Neuronal stem cell (in vitro differentiated cells): Measurements from ENCODE around the gene SPATA12.

ENCODE experiments used
- DNase-seq: peaks from one replicate; pipeline ENCODE4 v3.0.0-alpha.2; 2013; ENCODE audit warnings: low spot score
- H2AFZ ChIP-seq: one replicate; pipeline ENCODE4 v1.6.1; 2013; ENCODE audit warnings: mild to moderate bottlenecking, low read length, inconsistent platforms
- H2AK5ac ChIP-seq: 2 replicates; pipeline ENCODE4 v1.6.1; 2013; ENCODE audit warnings: low read depth, mild to moderate bottlenecking, inconsistent platforms, low read length, moderate library complexity, mixed read lengths
- H2BK120ac ChIP-seq: 2 replicates; pipeline ENCODE4 v1.6.1; 2013; ENCODE audit warnings: low read depth, mild to moderate bottlenecking, inconsistent platforms, low read length, moderate library complexity, mixed read lengths
- H2BK12ac ChIP-seq: one replicate; pipeline ENCODE4 v1.6.1; 2013; ENCODE audit warnings: low read length, inconsistent platforms
- H2BK15ac ChIP-seq: 2 replicates; pipeline ENCODE4 v1.6.1; 2013; ENCODE audit warnings: mild to moderate bottlenecking, low read length, inconsistent platforms, mixed read lengths
- H2BK5ac ChIP-seq: one replicate; pipeline ENCODE4 v1.6.1; 2013; ENCODE audit warnings: inconsistent platforms, mild to moderate bottlenecking, low read length, moderate library complexity
- H3K14ac ChIP-seq: one replicate; pipeline ENCODE4 v1.6.1; 2013; ENCODE audit warnings: low read length, inconsistent platforms
- H3K18ac ChIP-seq: 2 replicates; pipeline ENCODE4 v1.6.1; 2013; ENCODE audit warnings: low read length, inconsistent platforms
- H3K23ac ChIP-seq: 2 replicates; pipeline ENCODE4 v1.6.1; 2013; ENCODE audit warnings: low read depth, mild to moderate bottlenecking, mixed read lengths, low read length, inconsistent platforms; ENCODE audit not compliant: poor library complexity
- H3K27ac ChIP-seq: replicated peaks from 3 replicates; pipeline ENCODE4 v1.5.1; 2013; ENCODE audit warnings: low read length, inconsistent platforms
- H3K27me3 ChIP-seq, 3 experiments: 2 replicates each; pipeline ENCODE4 v1.6.1; 2013; ENCODE audit warnings: low read length in 3 of 3, mild to moderate bottlenecking in 2 of 3, inconsistent platforms in 1 of 3, low read depth in 1 of 3, mixed read lengths in 1 of 3, moderate library complexity in 1 of 3; ENCODE audit not compliant: control insufficient read depth in 3 of 3, insufficient read depth in 3 of 3
- H3K36me3 ChIP-seq, 2 donors: replicated peaks in 1 of 2; 2 replicates each; pipeline ENCODE4 v1.6.1; 2013; ENCODE audit warnings: low read length in 2 of 2; ENCODE audit not compliant: control insufficient read depth in 2 of 2, insufficient read depth in 2 of 2
- H3K4ac ChIP-seq: 2 replicates; pipeline ENCODE4 v1.6.1; 2013; ENCODE audit warnings: inconsistent platforms, mild to moderate bottlenecking, low read length, moderate library complexity
- H3K4me1 ChIP-seq, 2 donors: 1 replicate in 1 of 2; 2 replicates in 1 of 2; pipeline ENCODE4 v1.6.1; 2013; ENCODE audit warnings: low read length in 2 of 2, low read depth in 1 of 2; ENCODE audit not compliant: control insufficient read depth in 2 of 2, insufficient read depth in 1 of 2
- H3K4me2 ChIP-seq: one replicate; pipeline ENCODE4 v1.6.1; 2013; ENCODE audit warnings: mild to moderate bottlenecking, low read length, inconsistent platforms; ENCODE audit not compliant: insufficient read depth, poor library complexity, severe bottlenecking
- H3K4me3 ChIP-seq, 2 donors: 2 replicates each; pipeline ENCODE4 v1.5.1; 2013; ENCODE audit warnings: low read length in 2 of 2, mild to moderate bottlenecking in 2 of 2, inconsistent platforms in 1 of 2, moderate library complexity in 1 of 2
- H3K79me1 ChIP-seq: one replicate; pipeline ENCODE4 v1.6.1; 2013; ENCODE audit warnings: low read depth, mild to moderate bottlenecking, inconsistent platforms, low read length, moderate library complexity
- H3K9ac ChIP-seq: one replicate; pipeline ENCODE4 v1.6.1; 2013; ENCODE audit warnings: mild to moderate bottlenecking, low read depth, low read length, inconsistent platforms; ENCODE audit not compliant: poor library complexity
- H3K9me3 ChIP-seq, 2 donors: replicated peaks in 1 of 2; 2 replicates each; pipeline versions ENCODE3 to v1.6.1; 2013; ENCODE audit warnings: low read length in 2 of 2, mild to moderate bottlenecking in 2 of 2, inconsistent platforms in 1 of 2, low read depth in 1 of 2, mixed read lengths in 1 of 2, moderate library complexity in 1 of 2; ENCODE audit not compliant: control insufficient read depth in 2 of 2, insufficient read depth in 1 of 2
- H4K8ac ChIP-seq: one replicate; pipeline ENCODE4 v1.6.1; 2013; ENCODE audit warnings: low read depth, mild to moderate bottlenecking, inconsistent platforms, low read length, moderate library complexity
- H4K91ac ChIP-seq: one replicate; pipeline ENCODE4 v1.6.1; 2013; ENCODE audit warnings: low read length, low read depth, mild to moderate bottlenecking, inconsistent platforms; ENCODE audit not compliant: poor library complexity
- WGBS, 2 donors: extraction: QIAGEN DNeasy Blood & Tissue Kit; methylation state at CpG; one replicate each; pipeline ENCODE4 v1.1.7; 2013; ENCODE audit warnings: missing lambda C conversion rate in 2 of 2, mixed read lengths in 1 of 2; ENCODE audit not compliant: insufficient read length in 2 of 2, insufficient replicate concordance in 1 of 2; ENCODE audit errors: extremely low coverage in 2 of 2; 5-methylcytosine and 5-hydroxymethylcytosine counted together

The SPATA12 gene

DNA sequence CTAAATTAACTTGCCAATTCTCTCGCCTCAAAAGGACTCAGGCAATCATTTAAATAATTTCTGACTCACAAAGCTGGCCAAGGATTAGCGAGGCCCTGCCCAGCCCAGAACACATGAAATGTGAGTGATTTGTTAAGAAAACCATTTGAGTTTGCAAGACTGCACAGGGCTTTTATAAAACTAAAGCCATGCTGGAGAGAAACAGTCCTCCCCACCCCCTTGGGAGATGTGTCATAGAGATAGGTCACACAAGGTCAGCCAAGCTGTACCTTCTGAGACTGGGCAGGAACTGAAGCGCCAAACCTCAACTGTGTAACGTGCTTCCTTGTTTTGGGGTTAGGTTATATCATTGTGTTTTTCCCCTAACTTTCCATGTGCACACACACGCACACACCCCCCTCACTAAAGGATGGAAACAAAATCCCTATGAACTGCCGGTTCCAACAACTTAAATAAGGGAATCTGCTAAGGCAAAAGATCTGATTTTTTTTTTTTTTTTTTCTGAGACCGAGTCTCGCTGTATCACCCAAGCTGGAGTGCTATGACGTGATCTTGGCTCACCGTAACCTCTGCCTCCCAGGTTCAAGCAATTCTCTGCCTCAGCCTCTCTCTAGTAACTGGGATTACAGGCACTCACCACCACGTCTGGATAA, 8.1 kb downstream of the SPATA12 start:
- H2AK5ac ChIP-seq = no peak overlapping the region
- H3K36me3 ChIP-seq = no peaks in the 10 kb centered on the region
- H3K79me1 ChIP-seq = peaks cover 1% of the 10 kb centered on the region
- H3K4ac ChIP-seq = no peak overlapping the region
- no peak overlapping the region for H2BK5ac ChIP-seq
- H4K91ac ChIP-seq = no peak overlapping the region
- H2AFZ ChIP-seq = peak overlapping the region; percentile 31
- no peak overlapping the region for H3K18ac ChIP-seq
- WGBS, 2 donors = no CpG with 5 or more reads among the region's 11 CpGs
- no peak overlapping the region for H3K14ac ChIP-seq
- no peak overlapping the region for H4K8ac ChIP-seq
- no peak overlapping the region for H3K4me2 ChIP-seq
- no peak overlapping the region for H2BK120ac ChIP-seq
- H3K27ac ChIP-seq = no peak overlapping the region
- no peak for DNase-seq
- no peak overlapping the region for H3K4me3 ChIP-seq
- H3K4me1 ChIP-seq = peaks cover 6% of the 10 kb centered on the region in 2 donors
- H3K23ac ChIP-seq = no peak overlapping the region
- H2BK15ac ChIP-seq = no peak overlapping the region
- H2BK12ac ChIP-seq = no peak overlapping the region
- no peaks in the 10 kb centered on the region for H3K27me3 ChIP-seq
- H3K9me3 ChIP-seq = no peaks in the 10 kb centered on the region
- no peak overlapping the region for H3K9ac ChIP-seq

DNA sequence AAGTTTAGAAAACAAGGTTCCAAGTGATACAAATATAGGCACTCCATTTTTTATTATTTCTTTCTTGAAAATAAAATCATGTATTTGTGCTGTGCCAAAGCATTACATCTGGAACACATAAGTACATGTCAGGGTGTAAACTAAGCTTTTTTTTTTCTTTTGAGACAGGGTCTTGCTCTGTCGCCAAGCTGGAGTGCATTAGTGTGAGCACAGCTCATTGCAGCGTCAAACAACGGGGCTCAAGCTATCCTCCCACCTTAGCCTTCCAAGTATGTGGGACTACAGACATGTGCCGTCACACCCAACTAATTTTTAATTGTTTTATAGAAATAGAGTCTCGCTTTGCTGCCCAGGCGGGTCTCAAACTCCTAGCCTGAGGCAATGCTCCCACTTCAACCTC, 9.0 kb downstream of the SPATA12 start:
- Histone ChIP-seq H2BK15ac (no peak overlapping the region), H2BK5ac (no peak overlapping the region), H2AK5ac (no peak overlapping the region), H3K9ac (no peak overlapping the region), H4K8ac (no peak overlapping the region), H3K4me1 (peaks cover 6% of the 10 kb centered on the region in 2 donors), H3K4me2 (no peak overlapping the region), H3K27ac (no peak overlapping the region), H3K9me3 (no peaks in the 10 kb centered on the region), H3K36me3 (no peaks in the 10 kb centered on the region), H3K79me1 (peaks cover 1% of the 10 kb centered on the region), H2BK12ac (no peak overlapping the region), H3K4me3 (no peak overlapping the region), H3K4ac (no peak overlapping the region), H3K14ac (no peak overlapping the region), H2BK120ac (no peak overlapping the region), H3K23ac (no peak overlapping the region), H3K18ac (no peak overlapping the region), H4K91ac (no peak overlapping the region), H2AFZ (no peak overlapping the region), H3K27me3 (no peaks in the 10 kb centered on the region)
- DNase-seq = no peak
- WGBS, 2 donors = no CpG with 5 or more reads among the region's 6 CpGs

DNA sequence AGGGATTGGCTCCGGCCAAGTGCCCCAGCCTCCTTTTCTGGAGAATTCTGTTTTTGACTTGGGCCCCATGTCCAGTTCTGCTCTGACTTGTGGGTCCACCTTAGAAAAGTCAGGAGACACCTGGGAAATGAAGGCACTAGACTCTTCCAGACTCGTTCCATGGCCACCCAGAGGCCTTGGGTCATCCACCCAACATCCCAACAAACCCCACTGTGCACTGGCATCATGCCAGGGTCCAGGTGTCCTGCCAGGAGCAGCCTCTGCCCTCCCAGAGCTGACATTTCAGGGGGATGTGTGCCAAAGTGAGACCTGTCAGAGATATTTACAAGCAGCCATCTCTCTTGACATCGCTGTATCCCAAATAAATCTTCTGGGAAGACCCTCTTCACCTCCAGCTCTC, 13.2 kb downstream of the SPATA12 start:
- H2AFZ ChIP-seq = no peak overlapping the region
- H4K91ac ChIP-seq = no peak overlapping the region
- DNase-seq = no peak
- no peak overlapping the region for H3K4ac ChIP-seq
- H2BK12ac ChIP-seq = no peak overlapping the region
- H3K9ac ChIP-seq = no peak overlapping the region
- no peak overlapping the region for H2BK15ac ChIP-seq
- H3K9me3 ChIP-seq = no peaks in the 10 kb centered on the region
- no peak overlapping the region for H3K4me2 ChIP-seq
- no peak overlapping the region for H2BK120ac ChIP-seq
- H2BK5ac ChIP-seq = no peak overlapping the region
- no peak overlapping the region for H3K23ac ChIP-seq
- H3K79me1 ChIP-seq = no peaks in the 10 kb centered on the region
- H3K18ac ChIP-seq = no peak overlapping the region
- H3K4me3 ChIP-seq = no peak overlapping the region
- H4K8ac ChIP-seq = no peak overlapping the region
- H2AK5ac ChIP-seq = no peak overlapping the region
- no CpG with 5 or more reads among the region's 3 CpGs for WGBS, 2 donors
- peaks cover 0 to 23% (median 14%) of the 10 kb centered on the region in 3 experiments for H3K27me3 ChIP-seq
- H3K27ac ChIP-seq = no peak overlapping the region
- H3K14ac ChIP-seq = no peak overlapping the region
- H3K4me1 ChIP-seq = peaks cover 2% of the 10 kb centered on the region in 2 donors
- H3K36me3 ChIP-seq = no peaks in the 10 kb centered on the region

DNA sequence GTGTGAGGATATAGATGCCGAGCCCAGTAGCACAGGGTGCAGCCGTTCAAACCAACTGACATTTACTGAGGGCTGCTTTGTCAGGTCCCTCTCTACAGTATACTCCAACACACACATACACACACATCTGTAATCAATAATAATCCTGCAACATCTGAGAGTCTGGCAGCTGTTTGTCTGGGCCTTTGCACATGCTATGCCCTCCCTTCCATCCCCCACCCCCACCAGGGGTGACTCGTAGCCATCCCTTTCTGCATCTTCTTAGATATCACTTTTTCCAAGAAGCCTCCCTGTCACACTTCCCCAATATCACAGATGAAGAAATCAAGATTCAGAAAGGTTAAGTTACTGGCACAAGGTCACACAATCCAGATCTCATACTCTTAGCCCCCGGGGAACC, 13.7 kb downstream of the SPATA12 start:
- Histone ChIP-seq H3K9me3 (no peaks in the 10 kb centered on the region), H2BK12ac (no peak overlapping the region)

More for the DNA sequence above, 13.7 kb downstream of the SPATA12 start:
- H3K4ac ChIP-seq = no peak overlapping the region
- H4K91ac ChIP-seq = no peak overlapping the region
- H3K4me3 ChIP-seq = no peak overlapping the region
- no peak overlapping the region for H3K4me2 ChIP-seq
- H3K23ac ChIP-seq = no peak overlapping the region
- H2AK5ac ChIP-seq = no peak overlapping the region
- no peak overlapping the region for H3K27ac ChIP-seq
- no peak overlapping the region for H2BK15ac ChIP-seq
- H3K79me1 ChIP-seq = no peaks in the 10 kb centered on the region
- H2BK5ac ChIP-seq = no peak overlapping the region
- H3K14ac ChIP-seq = no peak overlapping the region
- H3K36me3 ChIP-seq = no peaks in the 10 kb centered on the region
- WGBS, 2 donors = no CpG with 5 or more reads among the region's 4 CpGs
- H2AFZ ChIP-seq = no peak overlapping the region
- no peak overlapping the region for H2BK120ac ChIP-seq
- no peak overlapping the region for H3K9ac ChIP-seq
- H3K27me3 ChIP-seq = peaks cover 0 to 27% (median 17%) of the 10 kb centered on the region in 3 experiments
- H4K8ac ChIP-seq = no peak overlapping the region
- peaks cover 0 to 5% of the 10 kb centered on the region in 2 donors for H3K4me1 ChIP-seq
- no peak overlapping the region for H3K18ac ChIP-seq
- no peak for DNase-seq
